HFF-Myc (cell line): ENCODE measurements around the gene NABP2.

Experiments used
- DNase-seq: peaks from one replicate; pipeline ENCODE4 v3.0.0-alpha.2; 2011; ENCODE audit warnings: low read depth; ENCODE audit errors: extremely low read depth
- H3K4me3 ChIP-seq: replicated peaks from 2 replicates; pipeline ENCODE4 v1.5.1; 2011; ENCODE audit warnings: low read depth, mild to moderate bottlenecking, control low read depth, low read length
- TF ChIP-seq, protein P1 (sequence below): IDR thresholded peaks from 2 replicates; pipeline ENCODE4 v1.5.1; 2012; ENCODE audit warnings: mild to moderate bottlenecking, low read depth, low read length, control low read depth; ENCODE audit errors: missing control alignments

Gene NABP2

DNA sequence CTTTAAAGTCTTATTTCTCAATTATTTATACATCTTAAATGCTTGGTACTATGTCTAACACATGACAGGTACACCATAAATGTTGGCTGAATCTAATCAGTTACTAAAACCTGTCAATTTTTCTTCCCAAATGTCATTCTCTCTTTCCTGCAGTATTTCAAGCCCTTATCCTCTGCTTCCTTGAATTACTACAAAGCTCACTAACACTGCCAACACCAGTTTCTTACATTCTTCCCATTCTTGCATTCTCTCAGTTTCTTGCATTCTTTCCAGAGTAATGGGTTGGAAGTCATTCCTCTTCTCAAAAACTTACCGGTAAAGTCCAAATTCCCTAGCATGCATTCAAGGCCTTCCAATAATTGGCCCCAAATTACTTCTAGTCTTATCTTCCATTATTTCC is 25.3 kb upstream of the NABP2 start:
- DNase-seq: no peak
- TF ChIP-seq, protein P1, sequence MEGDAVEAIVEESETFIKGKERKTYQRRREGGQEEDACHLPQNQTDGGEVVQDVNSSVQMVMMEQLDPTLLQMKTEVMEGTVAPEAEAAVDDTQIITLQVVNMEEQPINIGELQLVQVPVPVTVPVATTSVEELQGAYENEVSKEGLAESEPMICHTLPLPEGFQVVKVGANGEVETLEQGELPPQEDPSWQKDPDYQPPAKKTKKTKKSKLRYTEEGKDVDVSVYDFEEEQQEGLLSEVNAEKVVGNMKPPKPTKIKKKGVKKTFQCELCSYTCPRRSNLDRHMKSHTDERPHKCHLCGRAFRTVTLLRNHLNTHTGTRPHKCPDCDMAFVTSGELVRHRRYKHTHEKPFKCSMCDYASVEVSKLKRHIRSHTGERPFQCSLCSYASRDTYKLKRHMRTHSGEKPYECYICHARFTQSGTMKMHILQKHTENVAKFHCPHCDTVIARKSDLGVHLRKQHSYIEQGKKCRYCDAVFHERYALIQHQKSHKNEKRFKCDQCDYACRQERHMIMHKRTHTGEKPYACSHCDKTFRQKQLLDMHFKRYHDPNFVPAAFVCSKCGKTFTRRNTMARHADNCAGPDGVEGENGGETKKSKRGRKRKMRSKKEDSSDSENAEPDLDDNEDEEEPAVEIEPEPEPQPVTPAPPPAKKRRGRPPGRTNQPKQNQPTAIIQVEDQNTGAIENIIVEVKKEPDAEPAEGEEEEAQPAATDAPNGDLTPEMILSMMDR: no peak
- no peak overlapping the region for H3K4me3 ChIP-seq

DNA sequence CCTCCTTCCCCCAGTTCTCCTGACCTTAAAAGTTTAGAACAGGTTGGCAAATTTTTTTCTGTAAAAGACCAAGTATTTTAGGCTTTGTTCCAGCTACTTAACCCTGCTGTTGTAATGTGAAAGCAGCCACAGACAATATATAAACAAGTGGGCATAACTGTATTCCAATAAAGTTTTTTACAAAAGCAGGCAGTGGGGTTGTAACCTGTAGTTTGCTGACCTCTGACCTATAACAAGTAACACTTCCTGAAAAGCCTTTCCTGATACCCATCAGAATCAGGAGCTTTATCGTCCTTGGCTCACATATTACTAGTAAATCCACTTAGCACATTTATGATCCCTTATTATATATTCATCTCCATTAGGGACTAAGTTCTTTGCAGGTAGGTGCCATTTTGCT is 21.8 kb upstream of the NABP2 start:
- TF ChIP-seq, protein P1: no peak
- no peak for DNase-seq

DNA sequence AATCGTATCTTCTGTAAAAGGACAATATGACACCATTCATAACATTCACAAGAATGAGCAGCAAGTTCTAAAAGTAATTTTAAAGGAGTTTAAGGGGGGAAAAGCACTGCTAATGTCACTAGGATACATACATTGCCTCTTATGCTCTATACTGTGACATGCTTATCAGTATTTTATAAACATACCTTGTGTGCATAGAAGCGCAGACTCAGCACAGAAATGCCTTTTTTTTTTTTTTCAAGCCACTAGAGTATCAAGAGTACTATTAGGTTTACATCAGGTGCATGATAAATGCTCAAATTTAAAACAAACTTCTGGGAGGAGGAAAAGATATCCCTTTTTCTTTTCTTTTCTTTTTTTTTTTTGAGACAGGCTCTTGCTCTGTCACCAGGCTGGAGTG is 21.3 kb upstream of the NABP2 start:
- TF ChIP-seq, protein P1: no peak
- DNase-seq: no peak
- H3K4me3 ChIP-seq: no peak overlapping the region

More for the DNA sequence above, 21.8 kb upstream of the NABP2 start:
- no peak overlapping the region for H3K4me3 ChIP-seq

DNA sequence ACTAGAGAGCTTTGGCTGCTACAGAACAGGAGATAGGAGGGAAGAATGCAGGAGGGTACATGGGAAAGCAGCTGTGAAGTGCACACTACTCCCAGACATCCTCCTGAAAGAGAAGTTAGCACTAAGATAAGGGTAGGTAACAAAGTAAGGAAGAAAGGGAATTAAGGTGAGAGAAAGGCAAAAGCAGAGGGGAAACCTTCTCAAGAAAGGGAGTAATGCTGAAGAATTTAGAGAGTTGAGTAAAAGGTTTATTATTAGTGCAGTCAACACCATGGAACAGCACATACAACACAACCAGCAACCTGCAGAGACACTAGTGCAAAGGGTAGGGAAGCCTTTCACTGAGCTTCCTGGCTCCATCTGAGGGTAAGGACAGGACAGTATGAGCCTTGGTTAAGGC is 19.9 kb upstream of the NABP2 start:
- TF ChIP-seq, protein P1: no peak
- no peak for DNase-seq
- no peak overlapping the region for H3K4me3 ChIP-seq

DNA sequence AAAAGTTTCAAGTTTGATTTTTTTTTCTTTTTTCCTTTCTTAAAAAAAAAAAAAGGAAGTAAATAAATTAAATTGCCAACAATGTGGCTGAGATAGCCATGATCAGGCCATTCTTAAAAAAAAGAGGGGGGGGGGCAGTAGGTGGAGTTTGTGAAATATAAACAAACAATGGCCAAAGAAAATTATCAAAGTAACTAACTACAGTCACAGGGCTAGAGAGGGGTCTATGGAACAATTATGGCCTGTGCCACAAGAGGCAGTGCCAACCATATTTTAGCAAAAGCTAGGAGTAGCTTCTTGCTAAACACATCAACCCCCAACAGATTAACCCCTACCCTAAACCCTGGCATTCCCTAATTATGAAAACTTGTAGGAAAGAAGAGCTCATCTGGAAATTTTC is 18.7 kb upstream of the NABP2 start:
- no peak overlapping the region for H3K4me3 ChIP-seq
- TF ChIP-seq, protein P1: no peak
- DNase-seq: no peak

DNA sequence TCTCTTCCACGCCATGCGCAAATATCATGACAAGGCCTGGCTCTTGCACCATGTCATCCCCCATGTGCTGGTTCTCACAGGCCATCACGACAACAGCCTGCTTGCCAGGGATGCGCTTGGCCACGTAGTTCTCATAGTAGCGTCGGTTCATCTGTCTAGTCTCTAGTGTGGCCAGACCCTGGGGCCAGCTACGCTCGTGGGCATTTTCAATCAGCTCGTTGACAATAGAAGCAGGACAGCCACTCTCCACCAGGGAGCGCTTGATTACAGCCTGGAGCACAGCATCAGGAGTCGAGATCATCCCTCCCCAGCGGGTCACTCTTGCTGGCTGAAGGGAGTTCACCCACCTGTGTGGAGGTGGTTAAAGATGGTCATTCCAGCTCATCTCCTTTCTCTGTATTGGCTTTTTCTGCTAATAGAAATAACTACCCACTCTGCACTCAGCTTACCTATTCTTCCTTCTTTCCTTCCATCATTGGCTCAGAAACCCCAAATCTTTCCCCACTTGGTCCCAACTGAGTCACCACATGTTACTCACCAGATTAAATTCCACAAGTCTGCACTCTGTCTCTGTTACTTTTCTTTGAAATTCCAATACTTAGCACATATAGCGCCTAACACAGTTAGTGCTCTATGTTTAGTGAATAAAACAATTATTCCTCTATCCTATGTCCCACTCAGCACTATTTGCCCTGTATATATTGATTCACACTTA is 17.5 kb upstream of the NABP2 start:
- TF ChIP-seq, protein P1: peak; percentile 75
- DNase-seq: no peak
- H3K4me3 ChIP-seq: no peak overlapping the region

DNA sequence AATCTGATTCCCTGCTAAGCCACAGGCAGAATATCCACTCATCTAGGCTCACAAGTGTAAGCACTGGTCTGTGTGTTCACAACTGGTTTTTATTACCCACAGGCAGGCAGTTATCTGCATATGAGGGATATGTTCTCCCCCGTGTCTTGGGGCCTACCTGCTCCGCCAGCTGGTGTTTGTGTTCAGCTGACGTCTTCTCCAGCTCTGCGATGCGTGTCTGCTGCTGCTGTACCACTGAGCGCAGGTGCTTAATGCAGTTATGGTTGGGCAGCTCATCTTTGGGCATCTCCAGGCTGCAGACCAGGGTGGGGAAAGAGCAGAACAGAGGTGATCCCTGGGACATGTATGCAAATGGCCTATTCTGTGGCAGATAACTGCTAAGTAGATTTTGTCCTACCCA is 16.1 kb upstream of the NABP2 start:
- TF ChIP-seq, protein P1: no peak
- DNase-seq: no peak
- H3K4me3 ChIP-seq: no peak overlapping the region
